Hepatocyte (in vitro differentiated cells): ENCODE measurements around the gene SGPP1. TPM values are rescaled to one million over a fixed set of nuclear protein-coding genes. Genes with fewer than 3 reads are reported as not detected.

Experiments
- DNase-seq: peaks from one replicate; pipeline ENCODE4 v3.0.0-alpha.2; 2016; ENCODE audit warnings: low spot score
- H2AFZ ChIP-seq: fragments of 200-600 bp; sonication (generic); 2 replicates; pipeline ENCODE4 v1.6.0; 2016; ENCODE audit warnings: antibody characterized with exemption, mild to moderate bottlenecking
- H3K27ac ChIP-seq: fragments of 200-600 bp; sonication (generic); 2 replicates; pipeline ENCODE4 v1.5.1; 2016; ENCODE audit warnings: mild to moderate bottlenecking
- H3K27me3 ChIP-seq: fragments of 200-600 bp; sonication (generic); 2 replicates; pipeline ENCODE4 v1.6.1; 2016
- H3K36me3 ChIP-seq: fragments of 200-600 bp; sonication (generic); replicated peaks from 2 replicates; pipeline ENCODE4 v1.5.1; 2016; ENCODE audit warnings: low read depth; ENCODE audit not compliant: insufficient read depth
- H3K4me1 ChIP-seq: fragments of 200-600 bp; sonication (generic); 2 replicates; pipeline ENCODE4 v1.5.1; 2016; ENCODE audit warnings: mild to moderate bottlenecking, moderate library complexity; ENCODE audit not compliant: insufficient read depth
- H3K4me2 ChIP-seq: fragments of 200-600 bp; sonication (generic); 2 replicates; pipeline ENCODE4 v1.6.0; 2016
- H3K4me3 ChIP-seq: fragments of 200-600 bp; sonication (generic); 2 replicates; pipeline ENCODE4 v1.5.1; 2016; ENCODE audit warnings: mild to moderate bottlenecking
- H3K79me2 ChIP-seq: fragments of 200-600 bp; sonication (generic); 2 replicates; pipeline ENCODE4 v1.6.0; 2017; ENCODE audit warnings: mild to moderate bottlenecking
- H3K9me2 ChIP-seq: fragments of 200-600 bp; sonication (generic); replicated peaks from 2 replicates; pipeline ENCODE4 v1.6.0; 2017; ENCODE audit warnings: mild to moderate bottlenecking; ENCODE audit not compliant: insufficient read depth
- H3K9me3 ChIP-seq: fragments of 200-600 bp; sonication (generic); 2 replicates; pipeline ENCODE4 v1.5.1; 2016; ENCODE audit warnings: low read depth, mild to moderate bottlenecking
- H4K20me1 ChIP-seq: fragments of 200-600 bp; sonication (generic); 2 replicates; pipeline ENCODE4 v1.6.0; 2016; ENCODE audit warnings: mild to moderate bottlenecking; ENCODE audit not compliant: insufficient read depth, poor library complexity, severe bottlenecking
- EZH2 ChIP-seq: fragments of 200-600 bp; sonication (generic); IDR thresholded peaks from 2 replicates; pipeline ENCODE4 v1.6.1; 2016; ENCODE audit warnings: antibody characterized with exemption, mild to moderate bottlenecking, borderline replicate concordance
- EZH2phosphoT487 ChIP-seq: fragments of 200-600 bp; sonication (generic); IDR thresholded peaks from one replicate; pipeline ENCODE4 v1.6.1; 2018; ENCODE audit warnings: antibody characterized with exemption, mild to moderate bottlenecking, low read depth, moderate library complexity; ENCODE audit not compliant: unreplicated experiment, severe bottlenecking
- WGBS: methylation state at CpG from one replicate; pipeline ENCODE4 v1.1.6; 2016; ENCODE audit warnings: low lambda C conversion rate; ENCODE audit errors: missing lambda C conversion rate; 5-methylcytosine and 5-hydroxymethylcytosine counted together
- polyA plus RNA-seq: library from polyadenylated mRNA; unstranded; fragments of >200 nt; fragmentation: Nextera tagmentation; extraction: Ambion mirVana; gene quantifications from 2 replicates; pipeline ENCODE4 v1.2.1, GENCODE V29; 2016
- total RNA-seq: library from RNA; depleted of rRNA; stranded (reverse); fragments of >200 nt; gene quantifications from 2 replicates; pipeline ENCODE4 v1.2.3, GENCODE V29; 2014
- TF ChIP-seq, protein P1 (sequence below): fragments of 200-600 bp; sonication (generic); IDR thresholded peaks from 2 replicates; pipeline ENCODE4 v1.5.1; 2016; ENCODE audit warnings: antibody characterized with exemption, mild to moderate bottlenecking; ENCODE audit not compliant: poor library complexity

SGPP1 gene
- total and polyA plus RNA-seq, 2 experiments from 2014 or later, result 17.8 to 23.9 TPM

DNA sequence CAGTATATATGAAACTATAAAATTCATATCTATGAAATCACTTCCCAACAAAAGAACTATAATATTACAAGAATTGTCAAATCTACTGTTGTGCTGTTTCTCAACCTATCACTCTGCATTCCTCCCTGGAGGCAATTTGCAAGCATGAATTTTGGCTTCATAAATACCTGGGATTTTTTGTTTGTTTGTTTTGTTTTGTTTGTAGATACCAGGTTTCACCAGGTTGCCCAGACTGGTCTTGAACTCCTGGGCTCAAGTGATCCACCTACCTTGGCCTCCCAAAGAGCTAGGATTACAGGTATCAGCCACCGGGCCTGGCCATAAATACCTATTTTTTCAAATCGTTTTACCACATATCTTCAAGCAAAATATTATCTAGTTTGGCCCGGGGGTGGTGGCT is 38.7 kb downstream of the SGPP1 start:
- H3K4me1 ChIP-seq, result no peaks in the 10 kb centered on the region
- H3K79me2 ChIP-seq, result no peaks in the 10 kb centered on the region
- no peaks in the 10 kb centered on the region for H3K27me3 ChIP-seq
- H3K4me3 ChIP-seq, result no peak overlapping the region
- H3K9me2 ChIP-seq, result no peaks in the 10 kb centered on the region
- H3K4me2 ChIP-seq, result no peak overlapping the region
- 90% methylated on average over 3 of the region's 3 CpGs for WGBS
- H3K9me3 ChIP-seq, result no peaks in the 10 kb centered on the region
- TF ChIP-seq, protein P1, sequence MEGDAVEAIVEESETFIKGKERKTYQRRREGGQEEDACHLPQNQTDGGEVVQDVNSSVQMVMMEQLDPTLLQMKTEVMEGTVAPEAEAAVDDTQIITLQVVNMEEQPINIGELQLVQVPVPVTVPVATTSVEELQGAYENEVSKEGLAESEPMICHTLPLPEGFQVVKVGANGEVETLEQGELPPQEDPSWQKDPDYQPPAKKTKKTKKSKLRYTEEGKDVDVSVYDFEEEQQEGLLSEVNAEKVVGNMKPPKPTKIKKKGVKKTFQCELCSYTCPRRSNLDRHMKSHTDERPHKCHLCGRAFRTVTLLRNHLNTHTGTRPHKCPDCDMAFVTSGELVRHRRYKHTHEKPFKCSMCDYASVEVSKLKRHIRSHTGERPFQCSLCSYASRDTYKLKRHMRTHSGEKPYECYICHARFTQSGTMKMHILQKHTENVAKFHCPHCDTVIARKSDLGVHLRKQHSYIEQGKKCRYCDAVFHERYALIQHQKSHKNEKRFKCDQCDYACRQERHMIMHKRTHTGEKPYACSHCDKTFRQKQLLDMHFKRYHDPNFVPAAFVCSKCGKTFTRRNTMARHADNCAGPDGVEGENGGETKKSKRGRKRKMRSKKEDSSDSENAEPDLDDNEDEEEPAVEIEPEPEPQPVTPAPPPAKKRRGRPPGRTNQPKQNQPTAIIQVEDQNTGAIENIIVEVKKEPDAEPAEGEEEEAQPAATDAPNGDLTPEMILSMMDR, result no peak
- no peak for TF ChIP-seq EZH2
- no peak for TF ChIP-seq EZH2phosphoT487
- no peaks in the 10 kb centered on the region for H3K36me3 ChIP-seq
- H3K27ac ChIP-seq, result no peak overlapping the region
- DNase-seq, result no peak
- no peaks in the 10 kb centered on the region for H4K20me1 ChIP-seq
- H2AFZ ChIP-seq, result no peak overlapping the region

- Histone ChIP-seq H3K9me3 (no peaks in the 10 kb centered on the region), H3K79me2 (no peaks in the 10 kb centered on the region), H3K27ac (no peak overlapping the region), H3K36me3 (no peaks in the 10 kb centered on the region), H2AFZ (no peak overlapping the region), H3K4me3 (no peak overlapping the region), H3K4me1 (no peaks in the 10 kb centered on the region), H4K20me1 (no peaks in the 10 kb centered on the region), H3K9me2 (no peaks in the 10 kb centered on the region), H3K27me3 (no peaks in the 10 kb centered on the region), H3K4me2 (no peak overlapping the region)
- DNase-seq, result no peak
- TF ChIP-seq, protein P1, result no peak
- TF ChIP-seq EZH2 (no peak), EZH2phosphoT487 (no peak)
Measured at GRCh38 chr14:63686926-63687325, 40.9 kb downstream of the SGPP1 start.

GRCh38 chr14:63685401-63685800 is 42.5 kb downstream of the SGPP1 start:
- DNase-seq, result no peak
- Histone ChIP-seq H3K4me2 (no peak overlapping the region), H3K27me3 (no peaks in the 10 kb centered on the region), H4K20me1 (no peaks in the 10 kb centered on the region), H3K9me2 (no peaks in the 10 kb centered on the region), H3K4me3 (no peak overlapping the region), H3K27ac (no peak overlapping the region), H2AFZ (no peak overlapping the region), H3K36me3 (no peaks in the 10 kb centered on the region), H3K79me2 (no peaks in the 10 kb centered on the region), H3K4me1 (no peaks in the 10 kb centered on the region), H3K9me3 (no peaks in the 10 kb centered on the region)
- WGBS, result 97% methylated on average over 1 of the region's 1 CpG
- no peak for TF ChIP-seq EZH2
- TF ChIP-seq, protein P1, result no peak
- no peak for TF ChIP-seq EZH2phosphoT487
